GM13976 (cell line): ENCODE data around the gene PTPRA.

ENCODE experiments used
- DNase-seq: peaks from one replicate; pipeline ENCODE4 v3.0.0; 2012; ENCODE audit warnings: low spot score
- CTCF ChIP-seq: IDR thresholded peaks from 2 replicates; pipeline ENCODE4 v1.5.1; 2012; ENCODE audit warnings: borderline replicate concordance, mild to moderate bottlenecking; ENCODE audit not compliant: insufficient read depth; ENCODE audit errors: extremely low read depth, missing control alignments, control extremely low read depth
- in situ Hi-C: fragments of 300-500 bp; cut with MboI; formaldehyde crosslinking; loops from one replicate; pipeline ENCODE4 v1.12.0; 2022; ENCODE audit warnings: low sequenced_read_pairs, mixed read lengths, inconsistent platforms; ENCODE audit not compliant: unreplicated experiment

PTPRA gene

GRCh38 chr20:2880650-2881049 is 7.4 kb downstream of the PTPRA start:
- in situ Hi-C loops, result no loop called here
- no peak for TF ChIP-seq CTCF
- DNase-seq, result no peak

- DNase-seq, result no peak
- in situ Hi-C loops, result no loop called here
- no peak for TF ChIP-seq CTCF
Observed at GRCh38 chr20:2883726-2884637, 10.7 kb downstream of the PTPRA start.

- in situ Hi-C loops, result no loop called here
- no peak for DNase-seq
- no peak for TF ChIP-seq CTCF
Observed at GRCh38 chr20:2887715-2888114, 14.4 kb downstream of the PTPRA start.

GRCh38 chr20:2888224-2888955 is 15.1 kb downstream of the PTPRA start:
- TF ChIP-seq CTCF, result no peak
- DNase-seq, result no peak
- in situ Hi-C loops, result no loop called here

- TF ChIP-seq CTCF, result no peak
- in situ Hi-C loops, result no loop called here
- DNase-seq, result no peak
Observed at GRCh38 chr20:2889209-2889608, 15.9 kb downstream of the PTPRA start.

GRCh38 chr20:2889797-2890196 is 16.5 kb downstream of the PTPRA start:
- in situ Hi-C loops, result no loop called here
- no peak for DNase-seq
- TF ChIP-seq CTCF, result no peak
